G401.6 (cell line): Measurements from ENCODE around the gene MLF1.
"Not testable (repeated sequence)": the region's sequence is repeated elsewhere in the genome, so short reads cannot be mapped to it uniquely, and the experiment has no call there.

ENCODE experiments used
- FAIRE-seq: peaks from 2 replicates; lab custom pipeline; 2012; peaks lifted over from hg19 to GRCh38; lab: Jason Lieb, UNC

Gene MLF1, protein sequence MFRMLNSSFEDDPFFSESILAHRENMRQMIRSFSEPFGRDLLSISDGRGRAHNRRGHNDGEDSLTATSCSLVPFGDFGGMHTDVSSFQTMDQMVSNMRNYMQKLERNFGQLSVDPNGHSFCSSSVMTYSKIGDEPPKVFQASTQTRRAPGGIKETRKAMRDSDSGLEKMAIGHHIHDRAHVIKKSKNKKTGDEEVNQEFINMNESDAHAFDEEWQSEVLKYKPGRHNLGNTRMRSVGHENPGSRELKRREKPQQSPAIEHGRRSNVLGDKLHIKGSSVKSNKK

DNA sequence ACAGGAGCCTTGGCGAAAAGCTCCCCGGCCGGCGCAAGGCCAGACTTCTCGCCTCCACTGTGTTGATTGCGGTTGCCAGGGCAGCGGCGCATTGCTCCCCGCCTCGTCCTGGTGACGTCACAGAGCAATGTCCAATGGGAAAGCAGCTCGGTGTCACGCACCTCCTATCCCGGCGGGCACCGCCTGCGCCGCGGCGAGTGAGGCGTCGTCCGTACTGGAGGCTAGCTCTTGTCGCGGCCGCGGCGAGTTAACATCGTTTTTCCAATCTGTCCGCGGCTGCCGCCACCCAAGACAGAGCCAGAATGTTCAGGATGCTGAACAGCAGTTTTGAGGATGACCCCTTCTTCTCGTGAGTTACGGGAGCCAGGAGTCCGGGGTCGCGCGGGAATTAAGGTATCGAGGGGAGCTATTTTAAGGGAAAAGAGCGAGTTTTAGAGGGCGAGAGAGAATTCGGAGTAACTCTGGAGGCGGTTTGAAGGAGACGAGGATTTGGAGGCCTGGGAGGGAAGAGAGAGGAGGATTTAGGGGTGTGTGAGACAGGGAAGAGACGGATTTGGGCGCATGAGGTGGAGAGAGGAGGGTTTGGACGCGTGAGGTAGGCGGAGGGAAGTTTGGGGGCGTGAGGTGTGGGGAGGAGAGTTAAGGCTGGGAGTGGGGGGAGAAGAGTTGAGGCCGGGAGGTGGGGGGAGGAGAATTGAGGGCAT, at the start of gene MLF1:
MLF1 (plus strand) TSS at position 196 of the 704 bp plus-strand sequence; CDS start at position 303, 107 bp downstream.
- FAIRE-seq = peak; percentile 97

DNA sequence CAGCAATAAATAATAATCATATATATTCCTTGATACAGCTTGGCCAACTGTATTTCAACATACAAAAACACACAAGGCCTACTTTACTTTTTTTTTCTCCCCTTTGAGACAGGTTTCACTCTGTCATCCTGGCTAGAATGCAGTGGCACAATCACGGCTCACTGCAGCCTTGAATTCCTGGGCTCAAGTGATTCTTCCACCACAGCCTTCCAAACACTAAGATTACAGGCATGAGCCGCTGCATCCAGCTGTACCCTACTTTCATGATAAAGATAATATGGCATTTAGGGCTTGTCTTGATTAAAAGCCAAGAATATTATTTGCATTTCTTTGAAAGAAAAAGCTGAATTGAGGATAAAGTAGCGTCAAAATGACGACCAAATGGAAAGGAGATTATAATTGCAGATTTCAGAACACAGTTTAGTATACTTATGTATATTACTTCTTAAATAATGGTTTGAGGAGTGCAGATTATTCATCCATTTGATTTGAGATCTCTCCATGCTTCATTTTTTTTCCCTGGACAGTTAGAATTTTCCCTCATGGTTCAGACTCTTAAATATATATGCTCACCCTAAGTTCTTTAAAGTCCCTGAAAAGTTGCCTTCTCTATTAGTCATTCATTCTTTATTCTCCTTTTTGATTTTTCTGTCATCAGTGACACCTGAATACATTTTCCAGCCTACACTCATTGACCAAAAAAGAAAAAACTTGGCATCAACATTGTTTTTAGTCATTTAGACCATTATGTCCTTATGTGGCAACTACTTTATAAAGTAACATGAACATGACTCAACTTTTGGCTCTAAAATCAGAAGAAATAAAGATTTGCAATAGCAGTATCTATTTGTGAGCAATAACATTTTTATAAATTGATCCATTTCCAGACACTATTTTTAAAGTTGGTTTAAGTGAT, 48.5 kb upstream of the MLF1 start:
- no peak for FAIRE-seq

DNA sequence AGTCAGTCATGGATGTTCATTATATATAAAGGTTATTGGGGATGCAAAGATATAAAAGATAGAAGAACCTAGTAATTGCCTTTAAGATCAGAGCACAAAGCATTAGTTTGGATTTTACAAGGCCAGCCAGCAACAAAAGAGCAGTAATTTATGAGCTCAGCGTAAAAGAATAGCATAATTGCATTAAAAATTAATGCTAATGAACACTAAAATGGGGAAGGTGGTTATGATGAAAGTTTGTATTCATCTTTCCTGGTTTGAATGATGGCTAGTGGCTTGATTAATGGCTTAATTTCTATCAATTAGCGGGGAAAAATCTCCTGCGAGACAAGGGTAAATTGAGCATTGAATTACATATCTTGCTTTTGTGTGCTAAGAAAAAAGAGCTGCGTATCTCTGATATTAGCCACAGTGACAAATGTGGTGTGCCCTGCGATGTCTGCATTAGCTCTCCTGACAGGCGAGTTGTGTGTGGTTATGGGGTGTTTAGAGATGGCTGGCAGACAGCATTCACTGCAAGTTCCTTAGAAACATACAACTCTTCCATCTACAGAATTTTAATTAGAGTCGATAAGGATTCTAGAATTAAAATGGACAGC, 42.8 kb upstream of the MLF1 start:
- no peak for FAIRE-seq

DNA sequence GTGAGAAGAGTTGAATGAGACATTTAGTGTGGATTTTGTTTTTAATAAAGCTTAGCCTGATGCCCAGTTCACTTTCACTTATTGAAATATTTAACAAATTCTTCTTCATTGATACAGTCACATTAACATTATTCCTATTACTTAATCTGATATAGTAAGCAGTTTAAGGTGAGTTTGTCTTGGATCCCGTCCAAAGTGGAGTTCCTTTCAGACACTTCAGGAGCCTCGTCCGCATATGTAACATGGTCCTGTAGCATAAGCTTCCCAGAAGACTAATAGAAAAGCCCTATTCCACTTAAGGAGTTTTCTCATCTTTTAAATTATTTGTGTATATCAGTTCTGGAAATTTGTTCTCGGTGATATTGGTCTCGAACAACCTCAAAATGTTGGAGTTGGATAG, 39.7 kb upstream of the MLF1 start:
- FAIRE-seq = no peak

DNA sequence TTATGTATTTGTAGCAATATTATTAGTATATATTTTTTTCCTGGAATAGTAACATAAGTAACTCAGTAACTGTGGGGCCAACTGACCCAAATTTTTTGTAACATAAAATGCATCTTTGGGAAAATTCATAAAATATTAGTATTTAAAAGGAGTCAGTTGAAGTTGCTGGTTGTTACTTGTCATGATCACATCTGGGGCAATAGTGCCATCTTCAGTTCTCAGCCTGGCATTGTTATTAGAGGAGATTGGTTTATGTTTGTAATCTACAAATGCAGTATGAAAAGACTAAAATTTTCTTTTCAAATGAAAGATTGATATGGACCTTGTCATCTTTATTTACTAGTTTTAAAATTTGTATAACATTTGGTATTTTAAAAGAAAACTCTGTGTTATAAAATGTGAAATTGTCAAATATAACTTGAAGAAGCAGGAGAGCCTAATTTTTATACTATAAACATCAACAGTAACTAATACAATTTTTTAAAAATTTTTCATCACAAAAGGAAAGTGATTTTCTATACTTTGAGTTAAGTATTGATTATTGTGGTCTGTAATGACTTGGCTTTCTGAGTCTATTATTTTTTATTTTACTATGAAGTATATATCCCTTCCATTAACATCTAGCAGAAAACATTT, 38.8 kb upstream of the MLF1 start:
- peak; percentile 90 for FAIRE-seq

DNA sequence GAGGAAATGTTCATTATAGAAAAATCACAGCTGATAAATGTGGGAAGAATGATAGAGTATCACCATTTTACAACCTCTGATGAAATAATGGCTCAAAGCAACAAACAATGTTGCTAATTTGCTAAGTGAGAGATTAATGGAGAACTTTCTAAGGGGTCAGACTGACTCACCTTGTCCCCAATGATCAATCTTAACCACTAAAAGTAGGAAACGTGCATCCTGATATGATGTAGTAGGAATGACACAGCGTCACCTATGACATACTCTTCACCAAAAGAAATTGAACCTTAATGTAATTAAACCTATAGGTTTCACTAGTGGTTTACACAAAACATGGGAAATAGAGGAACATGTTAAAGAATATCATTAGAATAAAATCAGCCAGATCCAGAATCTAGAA, 35.1 kb upstream of the MLF1 start:
- no peak for FAIRE-seq

DNA sequence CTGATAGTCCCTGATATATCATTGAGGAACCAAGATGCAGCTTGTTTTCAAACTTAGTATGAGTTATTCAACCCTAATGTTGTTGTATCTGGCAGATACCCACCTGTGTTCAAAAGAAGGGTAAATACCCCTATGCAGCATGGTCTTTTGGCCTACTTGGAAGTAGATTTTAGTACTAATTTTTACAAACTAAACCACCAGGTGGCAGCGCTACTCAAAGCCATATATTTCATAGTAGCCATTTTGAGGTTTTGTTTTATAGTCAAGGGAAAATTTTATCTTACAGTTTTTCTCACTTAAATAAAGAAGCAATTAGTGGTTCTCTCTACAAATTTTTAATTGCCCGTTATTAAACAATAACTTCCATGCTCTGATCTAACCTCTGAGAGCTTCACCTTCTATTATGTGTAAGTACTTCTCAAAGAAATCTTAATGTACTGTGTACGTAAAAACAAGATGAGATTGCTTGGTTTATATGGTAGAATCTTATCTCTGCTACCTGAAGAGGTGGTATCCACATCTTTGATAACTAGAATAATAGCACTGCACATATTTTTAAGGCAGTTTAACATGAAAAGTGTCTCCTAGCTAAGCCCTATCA, 31.5 kb upstream of the MLF1 start:
- peak; percentile 92 for FAIRE-seq

DNA sequence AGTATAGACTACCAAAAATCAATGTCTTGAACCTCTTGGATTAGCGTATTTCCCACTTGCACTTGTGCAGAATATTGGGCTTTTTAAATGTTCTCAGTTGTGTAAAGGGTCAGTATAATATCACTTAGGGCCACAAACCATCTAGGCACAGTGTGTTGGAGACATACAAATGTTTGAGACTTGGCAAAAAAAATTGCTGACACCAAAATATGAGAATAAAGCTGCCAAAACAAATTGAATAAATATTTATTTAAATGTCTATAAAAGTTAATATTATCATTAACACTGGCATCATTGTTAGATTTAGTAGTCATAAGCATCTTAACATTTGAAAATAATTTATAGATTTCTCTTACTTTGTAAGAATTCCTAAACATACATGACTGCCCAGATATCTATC, 30.9 kb upstream of the MLF1 start:
- FAIRE-seq = no peak

DNA sequence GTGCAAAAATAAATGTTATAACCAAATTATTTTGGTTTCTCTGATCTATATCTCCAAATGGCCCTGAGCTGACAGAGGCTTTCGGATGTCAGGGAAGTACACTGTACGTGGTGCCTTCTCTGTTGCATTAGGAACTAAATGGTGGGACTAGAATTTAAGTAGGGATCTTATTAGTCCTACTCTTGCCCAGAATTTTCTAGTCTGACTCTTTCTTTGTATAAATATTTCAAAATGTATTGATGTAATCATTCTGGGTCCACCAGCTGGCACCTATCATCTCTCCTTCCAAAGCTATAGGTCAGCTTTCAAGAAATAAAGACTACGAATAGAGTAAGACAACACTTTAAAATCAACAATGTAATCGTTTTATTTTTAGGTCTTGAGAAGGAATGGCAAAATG, 22.3 kb upstream of the MLF1 start:
- no peak for FAIRE-seq

DNA sequence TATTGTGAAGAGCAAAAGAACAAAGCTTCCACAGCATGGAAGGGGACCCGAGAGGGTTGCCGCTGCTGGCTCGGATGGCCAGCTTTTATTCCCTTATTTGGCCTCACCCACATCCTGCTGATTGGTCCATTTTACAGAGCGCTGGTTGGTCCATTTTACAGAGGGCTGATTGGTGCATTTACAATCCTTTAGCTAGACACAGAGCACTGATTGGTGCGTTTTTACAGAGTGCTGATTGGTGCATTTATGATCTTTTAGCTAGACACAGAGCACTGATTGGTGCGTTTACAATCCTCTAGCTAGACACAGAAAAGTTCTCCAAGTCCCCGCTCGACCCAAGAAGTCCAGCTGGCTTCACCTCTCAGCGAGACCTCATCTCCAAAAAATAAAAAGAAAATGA, 21.1 kb upstream of the MLF1 start:
- FAIRE-seq = not testable (repeated sequence)

DNA sequence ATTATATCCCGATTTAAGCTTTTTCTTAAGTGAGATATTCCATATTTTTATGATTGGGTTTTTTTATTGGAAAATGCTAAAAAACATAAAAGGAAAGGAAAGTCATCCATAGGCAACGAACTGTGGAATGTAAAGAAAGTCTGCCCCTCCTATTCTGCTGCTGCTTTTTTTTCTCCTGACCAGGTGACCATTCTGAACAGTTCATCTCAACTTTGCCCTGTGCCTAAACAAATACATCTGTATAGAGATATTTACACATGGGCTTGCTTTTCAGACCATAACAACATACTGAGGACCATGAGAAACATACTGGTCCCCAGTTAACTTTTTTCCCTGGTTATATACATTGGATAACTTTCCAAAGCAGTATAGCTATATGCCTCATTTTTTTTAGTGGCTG, 18.9 kb upstream of the MLF1 start:
- no peak for FAIRE-seq

DNA sequence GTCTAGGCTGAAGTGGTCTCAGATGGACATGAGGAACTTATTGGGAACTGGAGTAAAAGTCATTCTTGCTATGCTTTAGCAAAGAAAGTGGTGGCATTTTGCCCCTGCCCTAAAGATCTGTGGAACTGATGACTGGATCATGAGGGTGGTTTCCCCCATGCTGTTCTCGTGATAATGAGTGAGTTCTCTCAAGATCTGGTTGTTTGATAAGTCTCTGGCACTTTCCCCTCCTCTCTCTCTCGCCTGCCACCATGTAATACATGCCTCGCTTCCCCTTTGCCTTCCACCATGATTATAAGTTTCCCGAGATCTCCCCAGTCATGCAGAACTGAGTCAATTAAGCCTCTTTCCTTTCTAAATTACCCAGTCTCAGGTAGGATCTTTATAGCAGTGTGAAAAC, 11.5 kb upstream of the MLF1 start:
- FAIRE-seq = no peak

DNA sequence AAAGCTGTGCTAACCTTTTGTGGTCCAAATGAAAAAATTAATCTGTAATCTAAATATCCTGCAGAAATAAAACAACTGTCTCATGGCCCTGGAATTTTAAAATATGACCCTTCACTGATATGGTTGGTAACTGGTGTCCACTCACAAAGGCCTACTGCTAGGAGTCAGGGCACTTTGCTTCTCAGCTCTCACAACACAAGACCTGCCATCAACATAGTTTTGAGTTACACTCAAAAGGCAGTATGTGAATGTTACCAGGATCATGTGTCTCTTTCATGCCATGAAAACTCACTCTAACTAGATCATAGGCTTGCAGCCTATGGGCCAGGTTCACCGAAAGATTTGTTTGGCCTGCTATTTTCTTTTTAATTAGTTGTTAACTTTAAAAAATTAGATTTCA, 10.0 kb upstream of the MLF1 start:
- no peak for FAIRE-seq

DNA sequence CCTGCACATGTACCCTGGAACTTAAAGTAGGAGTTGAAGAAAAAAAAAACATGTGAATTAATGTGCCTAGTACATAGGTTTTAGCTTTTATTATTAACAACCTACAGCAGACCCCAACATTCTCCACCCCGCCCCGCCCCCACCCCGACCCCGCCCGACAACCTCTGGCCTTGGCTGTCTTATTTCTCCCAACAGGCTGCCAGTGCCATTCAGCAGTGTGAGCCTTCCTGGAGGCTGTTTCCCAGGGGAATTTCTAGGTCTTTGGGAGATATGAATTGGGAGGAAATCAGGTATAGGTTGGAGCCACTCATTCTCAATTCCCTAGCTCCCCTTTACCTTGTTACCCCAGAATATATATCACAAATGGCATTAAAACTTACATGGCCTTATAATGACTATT, 8.3 kb upstream of the MLF1 start:
- FAIRE-seq = no peak

DNA sequence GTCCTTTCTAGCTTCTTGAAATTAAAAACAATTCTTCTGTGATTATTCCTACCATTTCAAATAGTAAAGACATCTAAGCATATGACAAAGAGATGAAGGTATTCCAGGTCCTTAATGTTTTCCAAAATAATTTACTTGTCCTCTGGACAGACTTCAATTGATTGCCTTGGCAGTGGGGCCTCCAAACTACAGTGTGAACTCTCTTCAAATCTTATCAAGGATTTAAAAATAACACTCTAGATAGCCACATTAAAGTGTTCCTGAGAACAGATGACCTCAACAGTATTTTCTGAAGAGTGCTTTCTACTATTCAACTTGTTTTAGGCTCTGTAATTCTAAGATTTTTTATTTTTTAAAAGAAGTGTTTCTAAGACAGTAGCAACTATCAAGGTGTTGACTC, 7.9 kb upstream of the MLF1 start:
- FAIRE-seq = no peak

DNA sequence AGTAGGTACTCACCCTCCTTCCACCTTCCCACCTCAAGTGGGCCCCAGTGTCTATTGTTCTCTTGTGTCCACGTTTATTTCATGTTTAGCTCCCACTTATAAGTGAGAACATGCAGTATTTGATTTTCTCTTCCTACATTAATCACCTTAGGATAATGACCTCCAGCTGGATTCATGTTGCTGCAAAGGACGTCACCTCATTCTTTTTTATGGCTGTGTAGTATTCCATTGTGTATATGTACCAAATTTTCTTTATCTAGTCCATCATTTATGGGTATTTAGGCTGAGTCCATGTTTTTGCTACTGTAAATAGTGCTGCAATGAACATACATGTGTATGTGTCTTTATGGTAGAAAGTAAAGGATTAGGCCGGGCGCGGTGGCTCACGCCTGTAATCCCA, 5.9 kb upstream of the MLF1 start:
- no peak for FAIRE-seq

DNA sequence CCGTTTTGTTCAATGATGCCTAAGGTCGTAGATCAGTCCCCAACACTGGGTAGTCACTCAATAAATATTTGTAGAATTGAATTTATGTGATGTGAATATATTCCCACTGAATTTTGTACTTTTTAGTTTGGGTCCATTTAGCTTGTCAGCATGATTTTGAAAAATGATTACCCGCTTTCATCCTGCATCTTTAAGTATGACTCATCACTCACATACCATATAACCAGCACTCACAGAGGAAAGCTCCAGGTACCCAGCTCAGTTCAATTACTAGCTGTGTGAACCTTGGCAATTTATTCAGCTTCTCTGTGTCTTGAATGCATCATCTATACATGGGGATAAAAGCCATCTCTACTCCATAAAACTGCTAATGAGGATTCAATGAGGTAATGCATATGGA, 2.2 kb upstream of the MLF1 start:
- no peak for FAIRE-seq

DNA sequence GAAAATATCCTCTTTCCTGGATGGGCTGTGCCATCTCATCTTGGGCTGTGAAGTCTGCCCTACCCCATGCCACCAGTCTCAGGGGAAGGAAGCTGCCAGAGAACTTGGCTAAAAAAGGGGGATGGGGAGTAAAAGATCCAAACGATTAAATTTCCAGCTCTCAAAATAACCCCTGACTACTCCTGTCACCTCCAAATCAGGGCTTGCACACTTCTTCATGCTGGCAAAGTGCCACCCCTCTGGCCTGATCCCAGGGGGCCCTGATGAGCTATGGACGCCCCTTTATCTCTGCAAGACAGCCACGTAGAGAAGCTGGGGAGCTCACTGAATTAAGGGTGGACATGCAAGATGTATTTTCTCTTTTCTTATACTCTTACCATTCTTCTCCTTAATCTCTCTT, 1.2 kb upstream of the MLF1 start:
- no peak for FAIRE-seq

DNA sequence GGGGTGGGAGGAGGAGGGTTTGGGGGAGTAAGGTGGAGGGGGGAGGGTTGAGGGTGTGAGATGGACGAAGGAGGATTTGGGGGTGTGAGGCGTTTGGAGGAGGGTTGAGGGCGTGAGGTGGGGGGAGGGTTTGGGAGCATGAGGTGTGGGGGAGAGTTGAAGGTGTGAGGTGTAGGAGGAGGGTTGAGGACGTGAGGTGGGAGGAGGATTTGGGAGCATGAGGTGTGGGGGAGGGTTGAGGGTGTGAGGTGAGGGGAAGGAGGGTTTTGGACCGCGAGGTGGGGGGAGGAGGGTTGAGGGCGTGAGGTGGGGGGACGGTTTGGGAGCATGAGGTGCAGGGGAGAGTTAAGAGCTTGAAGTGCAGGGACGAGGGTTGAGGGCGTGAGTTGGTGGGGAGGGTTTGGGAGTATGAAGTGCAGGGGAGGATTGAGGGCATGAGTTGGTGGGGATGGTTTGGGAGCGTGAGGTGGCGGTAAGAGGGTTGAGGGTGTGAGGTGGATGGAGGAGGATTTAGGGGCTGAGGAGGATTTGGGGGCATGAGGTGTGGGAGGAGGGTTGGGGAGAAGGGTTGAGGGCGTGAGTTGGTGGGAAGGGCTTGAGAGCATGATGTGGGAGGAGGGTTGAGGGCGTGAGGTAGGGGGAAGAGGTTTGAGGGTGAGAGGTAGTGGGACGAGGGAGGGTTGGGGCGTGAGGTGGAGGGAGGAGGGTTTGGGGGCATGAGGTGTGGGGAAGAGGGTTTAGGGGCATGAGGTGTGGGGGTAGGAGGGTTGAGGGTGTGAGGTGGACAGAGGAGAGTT, 1.2 kb downstream of the MLF1 start:
- FAIRE-seq = no peak

DNA sequence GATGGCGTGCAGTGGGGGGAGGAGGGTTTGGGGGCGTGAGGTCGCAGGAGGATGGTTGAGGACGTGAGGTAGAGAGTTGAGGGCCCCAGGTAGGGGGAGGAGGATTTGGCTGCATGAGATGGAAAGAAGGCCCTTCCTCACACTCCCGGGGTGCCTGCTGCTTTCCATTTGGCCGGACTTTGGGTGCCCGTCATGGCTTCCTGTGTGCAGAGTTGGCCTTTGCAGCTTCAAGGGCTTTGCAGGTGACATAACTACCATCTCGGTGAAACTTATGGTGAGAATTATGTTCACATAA, 1.7 kb downstream of the MLF1 start:
- FAIRE-seq = no peak

DNA sequence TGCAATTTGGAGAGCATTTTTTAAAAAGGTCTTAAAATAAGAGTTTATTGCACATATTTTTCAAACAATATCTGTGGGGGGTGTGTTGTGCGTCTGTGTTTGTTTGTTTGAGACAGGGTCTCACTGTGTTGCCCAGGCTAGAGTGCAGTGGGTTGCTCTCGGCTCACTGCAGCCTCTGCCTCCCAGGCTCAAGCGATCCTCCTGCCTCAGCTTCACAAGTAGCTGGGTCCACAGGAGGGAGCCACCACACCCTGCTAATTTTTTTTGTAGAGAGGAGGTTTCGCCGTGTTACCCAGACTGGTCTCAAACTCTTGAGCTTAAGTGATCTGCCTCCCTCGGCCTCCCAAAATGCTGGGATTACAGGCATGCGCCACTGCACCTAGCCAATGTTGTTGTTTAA, 2.7 kb downstream of the MLF1 start:
- FAIRE-seq = no peak
